ENCODE measurements around the gene TRIM22. TPM values are rescaled to one million over a fixed set of nuclear protein-coding genes. Genes with fewer than 3 reads are reported as not detected.

The TRIM22 gene
- total RNA-seq, 1 donor from 2014 or later = 1.2 TPM

DNA sequence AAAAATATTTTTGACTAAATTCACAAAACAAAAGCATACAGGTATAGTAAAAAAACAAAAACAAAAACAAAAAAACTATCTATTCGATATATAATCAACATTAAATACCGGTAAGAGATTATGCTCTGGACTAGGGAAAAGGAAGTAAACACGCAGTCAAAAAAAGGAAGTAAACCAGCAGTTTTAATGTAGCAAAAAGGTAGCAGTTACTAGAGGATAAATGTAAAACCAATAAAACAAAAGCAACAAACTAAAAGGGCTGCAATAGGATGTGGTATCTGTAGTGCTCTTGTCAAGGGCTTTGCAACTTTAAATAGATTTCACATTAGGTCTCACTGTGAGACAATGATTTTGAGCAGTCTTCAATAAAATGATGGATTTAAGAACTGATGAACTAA lies 2.4 kb downstream of the TRIM22 start:
- Mint-ChIP-seq H3K4me1 (ENCODE audit: unreplicated experiment) (peaks cover 19% of the 10 kb centered on the region), H3K4me3 (ENCODE audit: unreplicated experiment) (no peak overlapping the region), H3K27me3 (ENCODE audit: unreplicated experiment) (peaks cover 5% of the 10 kb centered on the region), H3K36me3 (ENCODE audit: low read depth, unreplicated experiment) (peaks cover 43% of the 10 kb centered on the region), H3K27ac (ENCODE audit: unreplicated experiment) (peak overlapping the region; percentile 32), H3K9me3 (ENCODE audit: unreplicated experiment) (no peaks in the 10 kb centered on the region)
- no peak for DNase-seq (ENCODE audit: low spot score)
- TF ChIP-seq CTCF (IDR thresholded peaks at IDR 0.05; ENCODE audit: unreplicated experiment) = no peak

DNA sequence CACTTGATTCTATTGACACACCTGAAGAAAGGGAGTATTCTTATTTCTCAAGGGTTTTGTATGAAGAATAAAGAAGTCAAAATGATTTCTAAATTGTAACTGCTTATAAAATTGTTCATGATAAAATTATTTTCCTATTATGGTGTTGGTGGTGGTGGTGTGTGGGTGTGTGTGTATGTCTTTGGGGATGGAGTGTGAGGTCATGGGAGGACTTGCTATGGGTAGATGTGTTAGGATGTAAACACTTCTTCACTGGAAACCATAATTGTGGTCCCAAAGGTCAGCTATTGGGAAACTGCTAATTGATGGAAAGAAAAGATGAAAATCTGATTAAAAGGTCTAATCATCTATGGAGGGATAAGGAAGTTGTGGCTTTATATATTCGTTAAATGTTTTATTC lies 5.1 kb downstream of the TRIM22 start:
- Mint-ChIP-seq H3K27me3 (ENCODE audit: unreplicated experiment) (peaks cover 3% of the 10 kb centered on the region), H3K36me3 (ENCODE audit: low read depth, unreplicated experiment) (peaks cover 31% of the 10 kb centered on the region), H3K4me1 (ENCODE audit: unreplicated experiment) (peaks cover 18% of the 10 kb centered on the region), H3K4me3 (ENCODE audit: unreplicated experiment) (no peak overlapping the region), H3K27ac (ENCODE audit: unreplicated experiment) (no peak overlapping the region), H3K9me3 (ENCODE audit: unreplicated experiment) (no peaks in the 10 kb centered on the region)
- no peak for DNase-seq (ENCODE audit: low spot score)
- no peak for TF ChIP-seq CTCF (IDR thresholded peaks at IDR 0.05; ENCODE audit: unreplicated experiment)

DNA sequence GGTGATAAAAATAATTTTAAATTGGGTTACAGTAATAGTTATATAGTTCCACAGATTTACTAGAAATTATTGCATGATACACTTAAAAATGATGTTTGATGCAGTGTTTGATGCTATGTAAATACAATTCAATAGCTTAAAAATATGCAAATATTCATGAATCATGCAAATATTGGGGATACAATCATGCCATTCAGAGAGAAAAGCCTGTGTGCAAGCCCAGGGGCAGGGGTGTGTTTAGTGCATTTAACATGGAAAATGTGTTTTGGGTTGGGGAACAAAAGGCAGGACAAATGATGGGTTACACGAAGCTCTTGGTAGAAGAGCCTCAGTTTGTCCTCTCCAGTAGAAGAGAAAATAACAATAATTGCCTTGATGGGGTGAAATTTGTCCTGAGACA lies 6.0 kb downstream of the TRIM22 start:
- H3K36me3 Mint-ChIP-seq (ENCODE audit: low read depth, unreplicated experiment) = peaks cover 25% of the 10 kb centered on the region
- H3K9me3 Mint-ChIP-seq (ENCODE audit: unreplicated experiment) = no peaks in the 10 kb centered on the region
- no peak overlapping the region for H3K4me3 Mint-ChIP-seq (ENCODE audit: unreplicated experiment)
- no peak overlapping the region for H3K27ac Mint-ChIP-seq (ENCODE audit: unreplicated experiment)
- no peak for TF ChIP-seq CTCF (IDR thresholded peaks at IDR 0.05; ENCODE audit: unreplicated experiment)
- peaks cover 3% of the 10 kb centered on the region for H3K27me3 Mint-ChIP-seq (ENCODE audit: unreplicated experiment)
- DNase-seq (ENCODE audit: low spot score) = no peak
- peaks cover 11% of the 10 kb centered on the region for H3K4me1 Mint-ChIP-seq (ENCODE audit: unreplicated experiment)

GRCh38 chr11:5696210-5696609 lies 6.6 kb downstream of the TRIM22 start:
- H3K4me1 Mint-ChIP-seq (ENCODE audit: unreplicated experiment) = peaks cover 11% of the 10 kb centered on the region

GRCh38 chr11:5698281-5698680 lies 8.7 kb downstream of the TRIM22 start:
- DNase-seq (ENCODE audit: low spot score) = no peak
- H3K4me3 Mint-ChIP-seq (ENCODE audit: unreplicated experiment) = no peak overlapping the region
- H3K9me3 Mint-ChIP-seq (ENCODE audit: unreplicated experiment) = no peaks in the 10 kb centered on the region
- H3K27me3 Mint-ChIP-seq (ENCODE audit: unreplicated experiment) = peaks cover 3% of the 10 kb centered on the region
- H3K27ac Mint-ChIP-seq (ENCODE audit: unreplicated experiment) = no peak overlapping the region
- TF ChIP-seq CTCF (IDR thresholded peaks at IDR 0.05; ENCODE audit: unreplicated experiment) = no peak
- H3K4me1 Mint-ChIP-seq (ENCODE audit: unreplicated experiment) = no peaks in the 10 kb centered on the region
- H3K36me3 Mint-ChIP-seq (ENCODE audit: low read depth, unreplicated experiment) = peaks cover 14% of the 10 kb centered on the region

More at GRCh38 chr11:5696210-5696609, 6.6 kb downstream of the TRIM22 start:
- DNase-seq (ENCODE audit: low spot score) = no peak
- H3K27ac Mint-ChIP-seq (ENCODE audit: unreplicated experiment) = no peak overlapping the region
- H3K4me3 Mint-ChIP-seq (ENCODE audit: unreplicated experiment) = peak overlapping the region; percentile 3
- TF ChIP-seq CTCF (IDR thresholded peaks at IDR 0.05; ENCODE audit: unreplicated experiment) = no peak
- peaks cover 18% of the 10 kb centered on the region for H3K36me3 Mint-ChIP-seq (ENCODE audit: low read depth, unreplicated experiment)
- peaks cover 3% of the 10 kb centered on the region for H3K27me3 Mint-ChIP-seq (ENCODE audit: unreplicated experiment)
- H3K9me3 Mint-ChIP-seq (ENCODE audit: unreplicated experiment) = no peaks in the 10 kb centered on the region

All from endothelial cell (in vitro differentiated cells).